ENCODE data around the gene TST.

The TST gene

DNA sequence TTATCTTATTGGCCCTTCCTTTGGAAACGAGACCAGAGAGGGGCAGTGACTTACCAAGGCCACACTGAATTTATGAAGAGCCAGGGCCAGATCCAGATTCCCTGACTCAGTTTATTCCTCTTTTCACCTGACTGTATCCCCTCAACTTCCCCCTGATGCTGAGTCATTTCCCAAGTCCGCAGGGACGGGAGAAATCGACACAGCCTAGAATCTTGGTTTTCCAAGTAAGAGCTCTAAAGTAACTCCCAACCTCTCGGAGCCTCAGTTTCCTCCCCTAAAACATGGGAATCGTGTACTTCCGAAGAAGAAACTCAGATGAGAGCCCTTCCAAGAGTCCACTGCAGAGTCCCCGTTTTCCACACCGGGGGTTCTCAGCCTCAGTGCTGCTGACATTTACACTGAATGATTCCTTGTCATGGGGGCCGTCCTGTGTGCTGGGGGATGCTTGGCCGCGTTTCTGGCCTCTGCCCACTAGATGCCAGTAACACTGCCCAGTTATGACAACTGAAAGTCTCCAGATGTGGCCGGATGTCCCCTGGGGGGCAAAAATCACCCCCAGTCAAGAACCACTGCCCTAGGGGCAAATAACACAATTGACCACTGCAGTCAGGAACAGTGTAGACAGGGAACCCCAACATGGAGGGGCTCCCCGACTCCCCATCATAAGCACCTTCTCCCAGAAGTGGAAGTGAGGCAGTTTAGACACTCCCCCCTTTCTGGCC lies 11.5 kb upstream of the TST start:
- TF ChIP-seq CTCF (IDR thresholded peaks at IDR 0.05; ENCODE audit: low read depth, low read length, missing control alignments), result no peak
- DNase-seq (ENCODE audit: extremely low read depth, low read depth), result no peak
- H3K4me3 ChIP-seq (replicated peaks; ENCODE audit: low read depth, low read length), result no peak overlapping the region

GRCh38 chr22:37028692-37029674 lies 9.7 kb upstream of the TST start:
- DNase-seq (ENCODE audit: extremely low read depth, low read depth), result no peak
- no peak overlapping the region for H3K4me3 ChIP-seq (replicated peaks; ENCODE audit: low read depth, low read length)
- no peak for TF ChIP-seq CTCF (IDR thresholded peaks at IDR 0.05; ENCODE audit: low read depth, low read length, missing control alignments)

GRCh38 chr22:37027556-37027955 lies 8.3 kb upstream of the TST start:
- H3K4me3 ChIP-seq (replicated peaks; ENCODE audit: low read depth, low read length), result no peak overlapping the region
- TF ChIP-seq CTCF (IDR thresholded peaks at IDR 0.05; ENCODE audit: low read depth, low read length, missing control alignments), result no peak
- DNase-seq (ENCODE audit: extremely low read depth, low read depth), result no peak

DNA sequence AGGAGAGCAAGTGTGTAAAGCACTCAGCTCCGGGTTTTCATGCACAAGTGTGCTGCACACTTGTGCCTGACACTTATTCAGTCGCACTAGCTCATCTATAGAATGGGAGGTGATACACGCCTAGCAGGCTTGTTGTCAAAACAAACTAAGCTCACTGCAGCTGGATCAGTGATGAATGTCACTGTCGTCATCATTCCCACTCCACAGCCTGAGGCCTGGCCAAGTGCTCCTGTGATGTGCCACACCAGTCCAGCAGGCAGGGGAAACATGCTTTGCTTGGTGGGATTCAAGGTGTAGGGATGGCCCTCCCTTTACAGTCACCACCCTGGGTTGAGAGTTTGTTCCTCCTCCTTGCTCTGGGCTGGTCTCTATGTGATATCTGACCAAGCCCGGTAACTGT lies 7.1 kb upstream of the TST start:
- TF ChIP-seq CTCF (IDR thresholded peaks at IDR 0.05; ENCODE audit: low read depth, low read length, missing control alignments), result no peak
- no peak for DNase-seq (ENCODE audit: extremely low read depth, low read depth)
- H3K4me3 ChIP-seq (replicated peaks; ENCODE audit: low read depth, low read length), result no peak overlapping the region

DNA sequence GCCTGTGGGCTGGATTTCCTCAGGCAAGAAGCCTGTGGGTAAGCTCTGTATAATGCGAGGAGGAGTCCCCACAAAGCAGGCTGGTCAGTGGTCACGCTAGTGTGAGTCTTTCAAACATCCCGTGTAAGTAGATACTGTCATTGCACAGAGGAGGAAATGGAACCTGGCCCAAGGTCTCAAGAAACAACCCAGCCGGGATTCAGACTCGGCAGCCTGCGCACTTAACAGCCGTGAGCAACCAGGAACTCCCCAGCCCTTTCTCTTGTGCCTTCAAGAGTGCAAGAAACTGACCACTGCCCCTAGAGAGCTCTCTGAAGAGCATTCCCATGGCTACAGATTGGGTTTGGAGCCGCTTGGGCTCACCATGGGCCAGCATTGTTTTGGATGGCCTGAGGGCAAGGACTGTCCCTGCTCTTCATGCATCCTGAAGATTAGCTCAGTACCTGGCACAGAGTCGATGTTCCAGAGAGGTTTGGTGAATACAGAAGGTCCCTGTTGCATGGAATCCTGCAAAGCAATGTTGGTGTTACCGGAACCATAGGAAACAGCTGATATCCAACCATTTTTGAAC lies 6.3 kb upstream of the TST start:
- no peak overlapping the region for H3K4me3 ChIP-seq (replicated peaks; ENCODE audit: low read depth, low read length)
- DNase-seq (ENCODE audit: extremely low read depth, low read depth), result no peak
- no peak for TF ChIP-seq CTCF (IDR thresholded peaks at IDR 0.05; ENCODE audit: low read depth, low read length, missing control alignments)

DNA sequence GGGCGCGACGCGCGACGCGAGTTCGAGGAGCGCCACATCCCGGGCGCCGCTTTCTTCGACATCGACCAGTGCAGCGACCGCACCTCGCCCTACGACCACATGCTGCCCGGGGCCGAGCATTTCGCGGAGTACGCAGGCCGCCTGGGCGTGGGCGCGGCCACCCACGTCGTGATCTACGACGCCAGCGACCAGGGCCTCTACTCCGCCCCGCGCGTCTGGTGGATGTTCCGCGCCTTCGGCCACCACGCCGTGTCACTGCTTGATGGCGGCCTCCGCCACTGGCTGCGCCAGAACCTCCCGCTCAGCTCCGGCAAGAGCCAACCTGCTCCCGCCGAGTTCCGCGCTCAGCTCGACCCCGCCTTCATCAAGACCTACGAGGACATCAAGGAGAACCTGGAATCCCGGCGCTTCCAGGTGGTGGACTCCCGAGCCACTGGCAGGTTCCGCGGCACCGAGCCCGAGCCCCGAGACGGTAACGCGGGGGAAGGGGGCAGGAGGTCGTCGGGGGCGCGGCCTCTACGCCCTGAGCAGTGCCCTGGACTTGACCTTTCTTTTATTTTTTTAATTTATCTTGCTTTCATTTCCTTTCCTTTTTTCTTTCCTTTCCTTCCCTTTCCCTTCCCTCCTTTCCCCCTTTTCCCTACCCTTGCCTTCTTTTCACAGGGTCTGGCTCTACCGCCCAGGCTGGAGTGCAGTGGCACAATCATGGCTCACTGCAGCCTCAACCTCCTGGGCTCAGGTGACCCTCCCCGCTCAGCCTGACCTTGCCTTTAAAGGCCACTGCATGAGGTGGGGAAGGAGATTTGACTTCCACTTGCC lies 5.3 kb upstream of the TST start:
- H3K4me3 ChIP-seq (replicated peaks; ENCODE audit: low read depth, low read length), result no peak overlapping the region
- DNase-seq (ENCODE audit: extremely low read depth, low read depth), result no peak
- TF ChIP-seq CTCF (IDR thresholded peaks at IDR 0.05; ENCODE audit: low read depth, low read length, missing control alignments), result no peak

Data from HFF-Myc (cell line).